ENCODE measurements around the gene SYNPR. TPM values are rescaled to one million over a fixed set of nuclear protein-coding genes. Genes with fewer than 3 reads are reported as not detected.

The SYNPR gene
- total RNA-seq, 1 donor from 2014 or later = 0.27 TPM

- Histone ChIP-seq H2AFZ (ENCODE audit: low read depth, low read length) (no peak overlapping the region), H3K36me3 (ENCODE audit: insufficient read depth, low read length) (no peaks in the 10 kb centered on the region), H3K4me2 (ENCODE audit: low read length) (no peak overlapping the region), H3K27ac (ENCODE audit: low read depth, low read length) (no peak overlapping the region), H3K4me3 (ENCODE audit: insufficient read depth, low read depth, low read length) (no peak overlapping the region), H3K79me2 (ENCODE audit: insufficient read depth, low read length) (no peaks in the 10 kb centered on the region), H4K20me1 (ENCODE audit: insufficient read depth, low read length) (no peaks in the 10 kb centered on the region), H3K9ac (ENCODE audit: low read length) (no peak overlapping the region), H3K9me3 (ENCODE audit: insufficient read depth, low read depth, low read length) (no peaks in the 10 kb centered on the region), H3K27me3 (ENCODE audit: insufficient read depth, low read length) (peaks cover 3% of the 10 kb centered on the region), H3K4me1 (ENCODE audit: insufficient read depth, low read length) (no peaks in the 10 kb centered on the region)
- Mint-ChIP-seq H3K36me3 (ENCODE audit: low read depth, unreplicated experiment) (no peaks in the 10 kb centered on the region), H3K4me3 (ENCODE audit: unreplicated experiment) (no peak overlapping the region), H3K27ac (ENCODE audit: unreplicated experiment) (no peak overlapping the region), H3K27me3 (ENCODE audit: low read depth, unreplicated experiment) (peaks cover 2% of the 10 kb centered on the region), H3K4me1 (ENCODE audit: low read depth, unreplicated experiment) (peaks cover 1% of the 10 kb centered on the region), H3K9me3 (ENCODE audit: unreplicated experiment) (no peaks in the 10 kb centered on the region)
- no peak for FAIRE-seq
- DNase-seq (ENCODE audit: low read depth) = no peak
- TF ChIP-seq CTCF (IDR thresholded peaks at IDR 0.05; ENCODE audit: insufficient read depth, low read depth, low read length) (peak; percentile 20), EZH2 (IDR thresholded peaks at IDR 0.05; ENCODE audit: insufficient read depth, low read length) (no peak)
These were observed 55.7 kb downstream of the SYNPR start for GRCh38 chr3:63333815-63334214.

- Histone ChIP-seq H3K4me2 (ENCODE audit: low read length) (no peak overlapping the region), H3K27me3 (ENCODE audit: insufficient read depth, low read length) (no peaks in the 10 kb centered on the region), H3K9me3 (ENCODE audit: insufficient read depth, low read depth, low read length) (no peaks in the 10 kb centered on the region), H2AFZ (ENCODE audit: low read depth, low read length) (no peak overlapping the region), H3K79me2 (ENCODE audit: insufficient read depth, low read length) (no peaks in the 10 kb centered on the region), H3K9ac (ENCODE audit: low read length) (no peak overlapping the region), H3K4me3 (ENCODE audit: insufficient read depth, low read depth, low read length) (no peak overlapping the region), H4K20me1 (ENCODE audit: insufficient read depth, low read length) (no peaks in the 10 kb centered on the region), H3K27ac (ENCODE audit: low read depth, low read length) (no peak overlapping the region), H3K36me3 (ENCODE audit: insufficient read depth, low read length) (no peaks in the 10 kb centered on the region), H3K4me1 (ENCODE audit: insufficient read depth, low read length) (peaks cover 5% of the 10 kb centered on the region)
- DNase-seq (ENCODE audit: low read depth) (no peak), FAIRE-seq (no peak)
- H3K27ac Mint-ChIP-seq (ENCODE audit: unreplicated experiment) = no peak overlapping the region
- TF ChIP-seq CTCF (IDR thresholded peaks at IDR 0.05; ENCODE audit: insufficient read depth, low read depth, low read length) (no peak), EZH2 (IDR thresholded peaks at IDR 0.05; ENCODE audit: insufficient read depth, low read length) (no peak)
- H3K36me3 Mint-ChIP-seq (ENCODE audit: low read depth, unreplicated experiment) = no peaks in the 10 kb centered on the region
- H3K4me1 Mint-ChIP-seq (ENCODE audit: low read depth, unreplicated experiment) = peaks cover 5% of the 10 kb centered on the region
- no peaks in the 10 kb centered on the region for H3K27me3 Mint-ChIP-seq (ENCODE audit: low read depth, unreplicated experiment)
- no peak overlapping the region for H3K4me3 Mint-ChIP-seq (ENCODE audit: unreplicated experiment)
- no peaks in the 10 kb centered on the region for H3K9me3 Mint-ChIP-seq (ENCODE audit: unreplicated experiment)
These were observed 60.2 kb downstream of the SYNPR start for GRCh38 chr3:63338351-63338750.

GRCh38 chr3:63343674-63344073 is 65.6 kb downstream of the SYNPR start:
- no peaks in the 10 kb centered on the region for H3K27me3 Mint-ChIP-seq (ENCODE audit: low read depth, unreplicated experiment)
- H3K4me3 Mint-ChIP-seq (ENCODE audit: unreplicated experiment) = no peak overlapping the region

More at GRCh38 chr3:63343674-63344073, 65.6 kb downstream of the SYNPR start:
- no peak overlapping the region for H3K4me3 ChIP-seq (ENCODE audit: insufficient read depth, low read depth, low read length)
- no peak overlapping the region for H3K9ac ChIP-seq (ENCODE audit: low read length)
- H2AFZ ChIP-seq (ENCODE audit: low read depth, low read length) = peak overlapping the region; percentile 2
- Mint-ChIP-seq H3K4me1 (ENCODE audit: low read depth, unreplicated experiment) (peaks cover 18% of the 10 kb centered on the region), H3K9me3 (ENCODE audit: unreplicated experiment) (no peaks in the 10 kb centered on the region), H3K27ac (ENCODE audit: unreplicated experiment) (peak overlapping the region; percentile 73), H3K36me3 (ENCODE audit: low read depth, unreplicated experiment) (no peaks in the 10 kb centered on the region)
- H3K4me1 ChIP-seq (ENCODE audit: insufficient read depth, low read length) = peaks cover 15% of the 10 kb centered on the region
- no peaks in the 10 kb centered on the region for H3K27me3 ChIP-seq (ENCODE audit: insufficient read depth, low read length)
- peak; percentile 82 for FAIRE-seq
- DNase-seq (ENCODE audit: low read depth) = peak; percentile 99
- no peak for TF ChIP-seq CTCF (IDR thresholded peaks at IDR 0.05; ENCODE audit: insufficient read depth, low read depth, low read length)
- TF ChIP-seq EZH2 (IDR thresholded peaks at IDR 0.05; ENCODE audit: insufficient read depth, low read length) = no peak
- no peaks in the 10 kb centered on the region for H3K36me3 ChIP-seq (ENCODE audit: insufficient read depth, low read length)
- H3K79me2 ChIP-seq (ENCODE audit: insufficient read depth, low read length) = no peaks in the 10 kb centered on the region
- H4K20me1 ChIP-seq (ENCODE audit: insufficient read depth, low read length) = no peaks in the 10 kb centered on the region
- H3K27ac ChIP-seq (ENCODE audit: low read depth, low read length) = peak overlapping the region; percentile 20
- no peaks in the 10 kb centered on the region for H3K9me3 ChIP-seq (ENCODE audit: insufficient read depth, low read depth, low read length)
- H3K4me2 ChIP-seq (ENCODE audit: low read length) = peak overlapping the region; percentile 72
